Endodermal cell (in vitro differentiated cells): ENCODE measurements around the gene ILKAP. TPM values are rescaled to one million over a fixed set of nuclear protein-coding genes. Genes with fewer than 3 reads are reported as not detected.
A peak's percentile ranks its signal among the peaks of the same experiment; 100 is the strongest.

Experiments used
- DNase-seq: peaks from one replicate; pipeline ENCODE4 v3.0.0-alpha.2; 2017
- H3K27ac ChIP-seq: 2 replicates; pipeline ENCODE4 v1.5.1; 2013; ENCODE audit warnings: mild to moderate bottlenecking, low read depth, low read length, moderate library complexity
- H3K27me3 ChIP-seq: 2 replicates; pipeline ENCODE4 v1.6.1; 2013; ENCODE audit warnings: mild to moderate bottlenecking, low read length, moderate library complexity; ENCODE audit not compliant: insufficient read depth, control insufficient read depth, poor library complexity, severe bottlenecking
- H3K36me3 ChIP-seq: 2 replicates; pipeline ENCODE4 v1.7.0; 2013; ENCODE audit warnings: mild to moderate bottlenecking, low read length, moderate library complexity; ENCODE audit not compliant: control insufficient read depth, insufficient read depth
- H3K4me1 ChIP-seq: one replicate; pipeline ENCODE4 v1.7.0; 2013; ENCODE audit warnings: low read length; ENCODE audit not compliant: control insufficient read depth, insufficient read depth
- H3K4me3 ChIP-seq: 2 replicates; pipeline ENCODE4 v1.5.1; 2013; ENCODE audit warnings: mild to moderate bottlenecking, low read length, moderate library complexity
- H3K9ac ChIP-seq: 2 replicates; pipeline ENCODE4 v1.6.1; 2013; ENCODE audit warnings: mild to moderate bottlenecking, low read length, moderate library complexity; ENCODE audit not compliant: poor library complexity, severe bottlenecking; ENCODE audit errors: extremely low read depth
- H3K9me3 ChIP-seq: 2 replicates; pipeline ENCODE4 v1.6.1; 2013; ENCODE audit warnings: mild to moderate bottlenecking, low read length, moderate library complexity; ENCODE audit not compliant: control insufficient read depth
- H3K27ac Mint-ChIP-seq: 2 replicates; pipeline ENCODE4 v1.8.0; 2020; ENCODE audit warnings: mixed read lengths
- H3K27me3 Mint-ChIP-seq: 2 replicates; pipeline ENCODE4 v1.8.0; 2021; ENCODE audit warnings: mild to moderate bottlenecking, mixed read lengths; ENCODE audit not compliant: insufficient read depth
- H3K36me3 Mint-ChIP-seq: 2 replicates; pipeline ENCODE4 v1.8.0; 2020; ENCODE audit warnings: low read depth, mixed read lengths
- H3K4me1 Mint-ChIP-seq: 2 replicates; pipeline ENCODE4 v1.8.0; 2020; ENCODE audit warnings: mixed read lengths
- H3K4me3 Mint-ChIP-seq: 2 replicates; pipeline ENCODE4 v1.8.0; 2020; ENCODE audit warnings: mild to moderate bottlenecking, moderate library complexity, mixed read lengths
- H3K9me3 Mint-ChIP-seq: 2 replicates; pipeline ENCODE4 v1.8.0; 2020; ENCODE audit warnings: mild to moderate bottlenecking, mixed read lengths
- WGBS, 2 experiments: methylation state at CpG; one replicate each; pipeline versions ENCODE4 v1.1.5 to v1.1.7; 2013; ENCODE audit warnings: missing lambda C conversion rate in 2 of 2, mixed read lengths in 1 of 2; ENCODE audit not compliant: insufficient coverage in 1 of 2, insufficient read length in 1 of 2; 5-methylcytosine and 5-hydroxymethylcytosine counted together
- total RNA-seq, 2 donors: library from RNA; stranded (reverse); fragmentation: NEBNext Ultra II Directional in 1 of 2; extraction: Animal tissue kit (Norgen Biotek cat#: 25700) in 1 of 2; gene quantifications; 2 replicates in 1 of 2; 3 replicates in 1 of 2; pipeline ENCODE4 v1.2.1, GENCODE V29; 2021
- TF ChIP-seq, protein P1 (sequence below): fragments of 200-600 bp; sonication (generic); conservative IDR thresholded peaks from 2 replicates; pipeline ENCODE4 v1.5.0; 2021; ENCODE audit warnings: antibody characterized with exemption, mild to moderate bottlenecking

The ILKAP gene
- total RNA-seq, 2 donors from 2014 or later, result 40.9 to 46.4 TPM

DNA sequence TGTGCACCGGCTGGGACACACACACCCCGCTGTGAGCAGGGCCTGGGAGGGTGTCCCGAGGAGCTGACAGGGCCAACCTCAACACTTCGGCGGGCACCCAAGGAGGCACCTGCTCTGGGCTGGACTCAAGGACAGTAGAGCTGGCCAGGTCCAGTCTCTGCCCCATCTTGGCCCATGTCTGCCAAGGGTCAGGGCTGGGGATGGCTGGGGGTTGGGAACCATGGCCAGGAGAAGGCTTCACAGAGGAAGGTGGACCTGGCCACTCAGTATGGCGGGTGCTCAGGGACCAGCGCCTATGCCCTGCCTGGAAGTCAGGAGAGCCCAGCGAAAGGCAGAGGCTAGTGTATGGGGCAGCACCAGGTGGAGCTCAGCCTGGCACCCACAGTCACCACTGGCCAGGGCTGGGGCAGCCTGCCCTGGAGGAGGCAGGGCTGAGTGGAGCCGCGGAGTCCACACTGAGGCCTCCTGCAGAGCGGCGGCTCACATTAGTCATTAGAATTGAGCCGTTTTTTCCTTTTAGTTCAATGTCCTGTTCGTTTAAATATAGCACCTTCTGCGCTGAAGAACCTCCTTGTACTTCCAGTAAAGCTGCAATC, 40.6 kb downstream of the ILKAP start:
- TF ChIP-seq, protein P1, sequence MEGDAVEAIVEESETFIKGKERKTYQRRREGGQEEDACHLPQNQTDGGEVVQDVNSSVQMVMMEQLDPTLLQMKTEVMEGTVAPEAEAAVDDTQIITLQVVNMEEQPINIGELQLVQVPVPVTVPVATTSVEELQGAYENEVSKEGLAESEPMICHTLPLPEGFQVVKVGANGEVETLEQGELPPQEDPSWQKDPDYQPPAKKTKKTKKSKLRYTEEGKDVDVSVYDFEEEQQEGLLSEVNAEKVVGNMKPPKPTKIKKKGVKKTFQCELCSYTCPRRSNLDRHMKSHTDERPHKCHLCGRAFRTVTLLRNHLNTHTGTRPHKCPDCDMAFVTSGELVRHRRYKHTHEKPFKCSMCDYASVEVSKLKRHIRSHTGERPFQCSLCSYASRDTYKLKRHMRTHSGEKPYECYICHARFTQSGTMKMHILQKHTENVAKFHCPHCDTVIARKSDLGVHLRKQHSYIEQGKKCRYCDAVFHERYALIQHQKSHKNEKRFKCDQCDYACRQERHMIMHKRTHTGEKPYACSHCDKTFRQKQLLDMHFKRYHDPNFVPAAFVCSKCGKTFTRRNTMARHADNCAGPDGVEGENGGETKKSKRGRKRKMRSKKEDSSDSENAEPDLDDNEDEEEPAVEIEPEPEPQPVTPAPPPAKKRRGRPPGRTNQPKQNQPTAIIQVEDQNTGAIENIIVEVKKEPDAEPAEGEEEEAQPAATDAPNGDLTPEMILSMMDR, result no peak
- 78 to 81% methylated on average over 13 to 15 of the region's 15 CpGs for WGBS, 2 experiments
- Mint-ChIP-seq H3K9me3 (no peaks in the 10 kb centered on the region), H3K27ac (no peak overlapping the region), H3K36me3 (no peaks in the 10 kb centered on the region), H3K4me3 (peak overlapping the region; percentile 28), H3K27me3 (peaks cover 63% of the 10 kb centered on the region), H3K4me1 (peaks cover 2% of the 10 kb centered on the region)
- H3K27ac ChIP-seq, result no peak overlapping the region
- no peak overlapping the region for H3K9ac ChIP-seq
- no peak for DNase-seq
- no peaks in the 10 kb centered on the region for H3K36me3 ChIP-seq
- H3K9me3 ChIP-seq, result no peaks in the 10 kb centered on the region
- H3K4me3 ChIP-seq, result peak overlapping the region; percentile 56
- H3K4me1 ChIP-seq, result no peaks in the 10 kb centered on the region
- H3K27me3 ChIP-seq, result peaks cover 68% of the 10 kb centered on the region

DNA sequence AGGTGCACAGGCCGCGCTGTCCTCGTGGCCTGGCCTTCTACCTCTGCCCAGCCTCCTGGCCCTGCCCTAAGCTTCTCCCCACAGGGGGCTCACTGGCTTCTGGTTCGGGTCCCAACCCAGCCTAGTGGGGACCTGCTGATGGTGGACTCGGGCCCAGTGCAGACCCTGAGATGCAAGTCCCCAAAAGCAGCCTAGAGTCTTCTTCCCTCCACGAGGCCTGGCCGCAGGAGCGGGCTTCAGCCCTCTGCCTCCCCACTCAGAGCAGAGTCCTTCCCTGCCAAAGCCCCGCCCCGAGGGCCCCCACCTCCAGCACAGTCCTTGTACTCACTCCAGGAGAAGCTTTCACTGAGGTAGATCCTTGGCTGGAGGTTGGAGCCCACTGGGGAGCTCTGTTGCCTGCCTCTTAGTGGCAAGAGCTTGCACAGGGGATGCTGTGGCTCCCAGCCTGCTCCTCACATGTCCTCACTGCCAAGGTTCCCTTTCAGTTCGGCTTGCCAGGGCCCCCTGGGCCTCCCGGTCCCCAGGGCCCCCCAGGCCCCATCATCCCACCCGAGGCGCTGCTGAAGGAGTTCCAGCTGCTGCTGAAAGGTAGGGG, 41.1 kb downstream of the ILKAP start:
- Histone ChIP-seq H3K4me1 (no peaks in the 10 kb centered on the region), H3K36me3 (no peaks in the 10 kb centered on the region), H3K27me3 (peaks cover 68% of the 10 kb centered on the region), H3K4me3 (no peak overlapping the region), H3K9me3 (no peaks in the 10 kb centered on the region), H3K9ac (no peak overlapping the region), H3K27ac (no peak overlapping the region)
- WGBS, 2 experiments, result 91 to 100% methylated on average over 4 to 14 of the region's 14 CpGs
- H3K4me1 Mint-ChIP-seq, result peaks cover 2% of the 10 kb centered on the region
- DNase-seq, result peak; percentile 43
- no peaks in the 10 kb centered on the region for H3K9me3 Mint-ChIP-seq
- TF ChIP-seq, protein P1, result no peak
- peaks cover 68% of the 10 kb centered on the region for H3K27me3 Mint-ChIP-seq
- H3K36me3 Mint-ChIP-seq, result no peaks in the 10 kb centered on the region
- H3K4me3 Mint-ChIP-seq, result no peak overlapping the region
- H3K27ac Mint-ChIP-seq, result no peak overlapping the region

DNA sequence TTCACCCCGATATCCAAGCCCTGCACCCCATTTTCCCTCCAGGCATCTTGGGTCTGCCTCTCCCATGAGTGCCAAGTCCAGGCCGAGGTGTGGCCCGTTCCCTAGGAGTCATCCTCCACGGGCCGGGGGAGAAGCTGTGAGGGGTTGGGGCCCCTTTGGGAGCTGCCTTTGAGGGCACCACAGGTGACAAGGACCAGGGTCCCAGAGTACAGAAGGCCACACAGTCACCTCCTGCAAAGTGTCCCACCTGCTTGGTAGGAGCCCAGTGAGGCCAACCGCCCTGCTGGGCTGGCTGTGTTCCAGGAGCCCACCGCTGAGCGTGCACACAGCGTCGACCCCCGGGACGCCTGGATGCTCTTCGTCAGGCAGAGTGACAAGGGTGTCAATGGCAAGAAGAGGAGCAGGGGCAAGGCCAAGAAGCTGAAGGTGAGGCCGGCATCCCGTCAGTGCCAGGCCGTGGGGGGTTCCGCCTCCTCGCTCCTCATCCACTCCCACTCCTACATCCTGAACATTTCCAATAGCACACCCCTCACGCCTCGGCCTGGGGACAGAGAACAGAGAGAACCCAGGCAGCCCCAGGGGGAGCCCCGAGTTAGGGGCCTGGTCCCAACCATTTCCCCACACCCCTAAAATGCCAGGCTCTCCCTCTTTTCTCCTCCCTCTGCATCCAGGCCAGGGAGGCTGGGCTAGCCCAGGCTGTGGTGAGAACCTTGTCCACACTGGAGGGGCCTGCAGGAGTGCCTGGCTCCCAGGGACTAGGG, 42.0 kb downstream of the ILKAP start:
- Histone ChIP-seq H3K9ac (no peak overlapping the region), H3K4me1 (no peaks in the 10 kb centered on the region), H3K4me3 (no peak overlapping the region), H3K27me3 (peaks cover 68% of the 10 kb centered on the region), H3K9me3 (no peaks in the 10 kb centered on the region), H3K36me3 (no peaks in the 10 kb centered on the region), H3K27ac (no peak overlapping the region)
- Mint-ChIP-seq H3K36me3 (no peaks in the 10 kb centered on the region), H3K4me3 (no peak overlapping the region), H3K4me1 (peaks cover 2% of the 10 kb centered on the region), H3K27ac (no peak overlapping the region), H3K9me3 (no peaks in the 10 kb centered on the region), H3K27me3 (peaks cover 72% of the 10 kb centered on the region)
- WGBS, 2 experiments, result 83 to 90% methylated on average over 11 to 21 of the region's 21 CpGs
- TF ChIP-seq, protein P1, result no peak
- peak; percentile 30 for DNase-seq
